Stimulated activated CD8-positive, alpha-beta memory T cell treated with anti-CD3 and anti-CD28 coated beads, Interleukin-15, amount 100 ng/mL, for 1 hour (primary cell): ENCODE measurements around the gene MYO3B.

Experiments used
- DNase-seq: peaks from one replicate; pipeline ENCODE4 v3.0.0-alpha.2; 2020; ENCODE audit warnings: low read depth

The MYO3B gene

DNA sequence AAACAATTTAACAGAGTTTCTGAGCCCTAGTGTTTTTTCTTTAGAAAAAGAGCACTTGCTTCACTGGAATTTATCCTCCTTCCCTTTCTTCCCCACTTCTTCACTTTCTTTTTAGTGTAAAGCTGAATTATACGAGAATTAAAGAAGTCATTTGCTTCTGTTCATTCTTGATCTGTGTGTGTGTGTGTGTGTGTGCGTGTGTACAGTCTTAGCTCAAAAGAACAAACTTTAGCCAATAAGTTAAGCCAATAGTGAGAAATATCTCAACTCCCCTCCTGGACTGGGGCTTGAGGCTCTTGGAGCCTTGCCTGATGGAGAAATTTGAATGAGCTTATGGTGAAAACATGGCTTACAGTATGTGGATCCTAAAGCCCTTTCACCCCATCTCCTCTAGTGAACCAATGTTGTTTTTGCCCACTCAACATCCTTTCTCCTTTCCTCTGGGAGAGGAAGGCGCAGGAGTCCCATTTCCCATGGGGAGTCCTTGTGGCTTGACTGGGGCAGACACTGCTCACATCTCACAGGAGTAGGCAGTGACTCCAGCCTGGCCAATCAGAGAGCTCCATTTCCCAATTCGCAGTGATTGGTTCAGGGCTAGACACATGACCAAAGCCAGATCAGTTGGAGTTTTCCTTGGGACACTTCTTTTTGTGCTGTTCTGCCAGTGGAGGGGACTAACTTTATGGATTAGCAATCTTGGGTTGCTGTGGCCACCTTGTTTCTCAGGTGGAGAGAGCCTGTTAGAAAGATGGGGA lies 16.3 kb upstream of the MYO3B start:
- no peak for DNase-seq

DNA sequence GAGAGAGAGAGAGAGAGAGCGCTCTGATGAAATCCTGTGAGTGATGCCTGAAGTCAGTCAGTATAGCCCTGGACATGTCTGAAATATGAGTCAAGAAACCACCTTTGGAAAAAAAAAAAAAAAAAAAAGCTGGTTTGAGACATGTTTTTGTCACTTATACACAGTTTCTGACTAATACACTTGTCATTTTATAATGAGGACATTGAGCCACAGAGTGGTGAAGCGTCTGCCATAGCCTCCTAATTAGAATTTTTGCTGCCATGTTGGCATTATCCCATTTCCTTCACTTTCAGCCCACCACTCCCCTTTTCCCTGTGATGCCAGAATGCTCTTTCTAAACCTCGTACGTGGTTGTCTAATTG lies 15.7 kb upstream of the MYO3B start:
- no peak for DNase-seq

DNA sequence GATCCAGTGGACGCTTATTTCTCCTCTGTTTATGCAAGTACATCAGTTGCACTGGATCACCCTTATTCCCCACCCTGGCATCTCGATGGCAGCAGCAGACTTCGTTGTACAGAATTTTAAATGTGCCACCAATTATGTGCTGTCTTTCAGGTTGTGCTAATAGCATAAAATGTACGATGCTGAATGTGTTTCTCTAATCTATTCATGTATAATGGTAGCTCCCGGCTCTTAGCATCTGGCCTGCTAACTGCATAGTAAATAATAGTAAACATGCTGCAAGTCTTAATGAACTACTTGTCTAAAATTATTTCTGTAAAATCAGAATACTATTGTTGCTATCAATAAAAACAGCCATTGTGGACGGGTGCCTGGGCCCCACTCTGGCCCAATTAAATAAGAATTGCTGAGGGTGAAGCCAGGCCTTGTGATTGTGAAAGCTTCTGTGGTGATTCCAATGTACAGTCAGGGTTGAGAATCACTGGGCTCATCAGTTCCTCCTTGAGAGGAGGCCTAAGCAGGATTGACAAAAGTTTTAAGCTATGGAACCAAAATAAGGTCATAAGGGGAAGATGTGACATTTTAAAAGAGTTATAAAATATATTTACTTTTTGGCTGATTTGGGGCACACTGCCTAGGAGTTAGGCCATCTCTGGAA lies 14.4 kb upstream of the MYO3B start:
- DNase-seq: no peak

DNA sequence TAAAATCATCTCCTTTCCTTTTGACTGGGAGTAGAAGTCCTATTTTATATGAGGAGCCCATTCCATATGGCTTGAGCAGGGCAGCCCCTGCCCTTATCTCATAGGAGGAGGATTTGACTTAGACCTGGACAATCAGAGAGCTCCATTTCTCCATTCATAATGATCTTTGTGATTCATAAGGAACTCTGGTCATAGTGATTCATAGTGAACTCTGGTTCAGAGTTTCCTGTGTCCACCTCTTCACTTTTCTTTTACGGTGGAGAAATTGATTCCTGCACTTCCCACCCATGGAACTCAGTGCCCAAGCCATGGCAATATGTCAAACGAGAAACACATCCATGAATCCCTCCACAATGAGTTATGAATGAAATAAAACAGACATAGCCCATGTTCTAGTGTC lies 12.8 kb upstream of the MYO3B start:
- DNase-seq: no peak

DNA sequence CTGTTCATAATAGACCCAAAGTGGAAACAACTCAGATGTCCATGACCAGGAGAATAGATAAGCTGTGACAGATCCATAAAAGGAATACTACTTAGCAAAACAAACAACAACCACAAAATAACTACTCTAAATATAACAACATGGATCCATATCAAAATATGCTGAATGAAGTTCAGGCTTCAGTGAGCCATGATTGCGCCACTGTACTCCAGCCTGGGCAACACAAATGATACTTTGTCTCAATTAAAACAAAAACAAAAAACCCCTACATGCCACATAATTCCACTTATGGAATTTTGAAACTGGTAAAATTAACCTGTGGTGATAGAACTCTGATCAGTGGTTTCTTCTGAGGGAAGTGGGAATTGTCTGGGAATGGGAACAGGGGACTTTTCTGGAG lies 11.2 kb upstream of the MYO3B start:
- no peak for DNase-seq

DNA sequence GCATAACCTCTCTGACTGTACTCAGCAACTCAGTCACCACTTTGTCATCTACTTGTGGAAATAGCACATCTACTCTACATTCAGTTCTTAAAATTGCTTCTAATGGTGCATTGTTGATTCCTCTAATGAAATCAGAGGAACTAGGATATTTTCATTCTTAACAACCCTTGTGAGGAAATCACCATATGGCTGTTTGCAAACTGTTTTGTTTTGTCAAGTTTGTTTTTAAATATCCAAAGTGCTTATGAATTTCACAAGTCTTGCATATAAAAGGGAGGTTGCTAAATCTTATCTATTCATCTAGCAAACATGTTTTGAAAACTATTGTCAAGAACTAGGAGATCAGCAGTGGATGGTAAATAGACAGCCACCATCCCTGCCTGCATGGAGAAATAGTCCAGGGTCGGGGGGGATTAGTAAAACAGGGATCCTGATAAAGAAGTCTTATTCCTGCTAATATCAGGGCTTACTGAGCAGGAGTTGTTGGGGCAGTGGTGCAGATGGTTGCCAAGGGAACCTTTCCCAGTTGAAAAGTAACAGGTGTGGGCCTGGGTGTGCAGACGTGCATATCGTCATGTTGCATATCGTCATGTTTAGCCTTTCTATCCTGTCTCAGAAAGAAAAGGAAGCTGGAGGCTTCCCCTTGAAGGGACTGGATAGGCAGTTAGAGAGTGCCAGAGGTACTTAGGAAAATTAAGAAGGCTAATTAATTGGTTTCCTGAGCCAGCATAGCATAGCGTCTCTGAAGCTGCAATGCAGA lies 7.5 kb upstream of the MYO3B start:
- no peak for DNase-seq

DNA sequence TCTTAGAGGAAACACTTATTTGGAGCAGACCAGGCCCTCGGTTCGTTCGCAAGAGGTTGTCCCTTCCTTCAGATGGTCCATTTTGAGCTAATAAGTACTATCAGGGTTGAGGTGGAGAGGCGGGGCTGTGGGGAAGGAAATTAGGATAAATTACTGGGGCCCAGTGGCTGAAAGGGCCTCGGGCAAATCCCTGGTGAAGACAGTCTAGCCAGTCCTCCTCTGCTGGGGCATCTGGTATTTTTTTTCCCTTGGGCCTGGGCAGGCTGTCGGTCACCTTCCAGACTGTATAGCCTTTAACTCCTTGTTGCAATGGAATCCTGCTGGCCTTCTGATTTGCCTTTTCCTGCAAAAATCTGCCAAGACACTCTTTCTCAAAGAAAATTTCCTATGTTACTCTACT lies 1.7 kb upstream of the MYO3B start:
- DNase-seq: no peak

DNA sequence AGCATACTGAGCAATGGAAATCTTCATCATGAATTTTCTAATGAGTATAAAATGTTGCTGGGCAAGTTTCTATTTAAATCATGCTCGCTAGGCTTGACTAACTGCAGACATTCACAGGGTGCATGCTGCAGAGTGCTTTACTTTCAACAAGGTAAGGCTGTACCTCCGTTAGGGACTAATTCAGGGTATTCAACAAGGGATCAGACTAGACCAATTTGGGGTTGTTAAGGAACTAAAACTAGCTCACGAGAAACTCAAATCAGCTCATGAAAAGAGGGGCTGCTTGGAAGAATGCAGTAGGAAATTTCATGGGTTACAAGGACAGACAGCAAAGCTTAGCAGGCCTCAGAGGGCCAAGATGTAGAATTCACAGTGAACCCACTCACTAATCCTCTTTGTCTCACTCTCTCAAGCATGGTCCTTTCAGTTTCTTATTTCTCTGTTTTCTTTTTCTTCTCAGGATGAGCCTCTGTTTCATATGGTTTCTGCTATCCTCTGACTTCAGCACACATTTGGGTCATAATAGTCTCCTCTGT lies 2.2 kb downstream of the MYO3B start:
- no peak for DNase-seq

DNA sequence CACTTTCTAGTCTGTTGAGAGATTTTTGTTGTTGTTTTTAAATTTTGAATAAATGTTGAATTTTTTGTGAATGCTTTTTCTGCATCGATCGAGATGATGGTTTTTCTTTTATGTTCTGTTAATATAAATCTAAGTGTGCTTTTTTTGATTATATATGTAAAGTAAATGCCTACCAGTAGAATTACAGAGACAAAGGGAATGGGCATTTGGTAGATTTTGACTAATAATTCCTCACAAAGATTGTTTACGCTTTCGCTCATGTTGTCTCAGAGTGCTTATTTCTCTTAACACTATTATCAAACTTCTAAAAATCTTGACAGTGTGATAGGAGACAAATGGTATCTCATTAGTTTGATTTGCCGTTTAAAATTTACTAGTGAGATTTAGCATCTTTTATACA lies 3.7 kb downstream of the MYO3B start:
- DNase-seq: no peak

DNA sequence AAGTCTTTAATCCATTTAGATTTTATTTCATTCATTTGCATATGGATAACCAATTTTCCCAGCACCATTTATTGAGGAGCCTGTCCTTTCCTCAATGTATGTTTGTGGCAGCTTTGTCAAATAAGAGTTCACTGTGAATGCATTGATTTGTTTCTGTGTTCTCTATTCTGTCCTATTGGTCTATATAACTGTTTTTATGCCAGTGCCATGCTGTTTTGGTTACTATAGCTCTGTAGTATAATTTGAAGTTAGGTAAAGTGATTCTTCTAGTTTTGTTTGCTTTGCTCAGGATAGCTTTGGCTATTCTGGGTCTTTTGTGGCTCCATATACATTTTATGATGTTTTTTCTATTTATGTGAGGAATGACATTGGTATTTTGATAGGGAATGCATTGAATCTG lies 7.4 kb downstream of the MYO3B start:
- DNase-seq: no peak

DNA sequence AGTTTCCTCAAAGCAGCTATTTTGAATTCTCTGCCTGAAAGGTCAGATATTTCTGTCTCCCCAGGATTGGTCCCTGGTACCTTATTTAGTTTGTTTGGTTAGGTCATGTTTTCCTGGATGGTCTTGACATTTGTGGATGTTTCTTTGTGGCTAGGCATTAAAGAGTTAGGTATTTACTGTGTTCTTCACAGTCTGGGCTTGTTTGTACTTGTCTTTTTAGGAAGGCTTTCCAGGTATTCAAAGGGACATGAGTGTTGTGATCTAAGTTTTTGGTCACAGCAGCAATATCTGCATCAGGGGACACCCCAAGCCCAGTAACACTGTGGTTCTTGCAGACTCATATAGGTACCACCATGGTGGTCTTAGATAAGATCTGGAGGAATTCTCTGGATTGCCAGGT lies 11.8 kb downstream of the MYO3B start:
- DNase-seq: no peak

DNA sequence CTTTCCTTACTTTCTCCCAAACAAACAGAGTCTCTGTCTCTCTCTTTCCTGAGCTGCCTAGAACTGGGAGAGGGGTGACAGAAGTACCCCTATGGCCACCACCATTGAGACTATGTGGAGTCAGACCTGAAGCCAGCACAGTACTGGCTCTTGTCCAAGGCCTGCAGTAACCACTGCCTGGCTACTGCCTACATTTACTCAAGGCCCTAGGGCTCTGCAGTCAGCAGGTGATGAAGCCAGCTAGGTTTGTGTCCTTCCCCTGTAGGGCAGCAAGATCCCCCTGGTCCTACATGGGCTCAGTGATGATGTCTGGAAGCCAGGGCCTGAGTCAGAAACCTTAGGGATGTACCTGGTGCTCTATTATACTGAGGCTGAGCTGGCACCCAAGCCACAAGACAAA lies 12.2 kb downstream of the MYO3B start:
- no peak for DNase-seq

DNA sequence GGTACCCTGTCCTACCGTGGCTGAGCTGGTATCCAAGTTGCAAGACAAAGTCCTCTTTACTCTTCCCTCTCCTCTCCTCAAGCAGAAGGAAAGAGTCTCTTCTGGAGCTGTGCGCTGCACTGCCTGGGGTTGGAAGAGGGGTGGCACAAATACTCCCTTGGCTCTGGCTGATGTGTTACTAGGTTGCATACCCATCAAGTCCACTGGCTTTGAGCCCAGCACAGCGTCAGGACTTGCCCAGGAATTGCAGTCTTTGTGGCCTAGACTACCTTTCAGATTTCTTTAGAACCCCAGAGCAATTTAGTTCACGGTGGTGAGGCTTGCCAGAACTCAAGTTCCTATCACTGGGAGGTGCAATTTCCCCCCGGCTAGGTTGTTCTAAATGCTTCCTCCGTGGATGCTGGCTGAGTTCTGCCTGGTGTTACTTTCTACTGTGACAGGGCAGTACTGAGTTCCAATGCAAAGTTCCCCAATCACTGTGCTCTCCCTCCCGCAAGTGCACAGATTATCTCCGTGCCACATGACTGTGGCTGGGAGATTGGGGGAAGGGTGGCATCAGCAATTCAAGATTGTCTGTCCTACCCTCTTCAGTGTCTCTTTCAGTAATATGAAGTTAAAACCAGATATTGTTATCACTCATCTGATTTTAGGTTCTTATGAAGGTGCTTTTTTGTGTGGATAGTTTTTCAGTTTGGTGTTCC lies 13.4 kb downstream of the MYO3B start:
- no peak for DNase-seq

DNA sequence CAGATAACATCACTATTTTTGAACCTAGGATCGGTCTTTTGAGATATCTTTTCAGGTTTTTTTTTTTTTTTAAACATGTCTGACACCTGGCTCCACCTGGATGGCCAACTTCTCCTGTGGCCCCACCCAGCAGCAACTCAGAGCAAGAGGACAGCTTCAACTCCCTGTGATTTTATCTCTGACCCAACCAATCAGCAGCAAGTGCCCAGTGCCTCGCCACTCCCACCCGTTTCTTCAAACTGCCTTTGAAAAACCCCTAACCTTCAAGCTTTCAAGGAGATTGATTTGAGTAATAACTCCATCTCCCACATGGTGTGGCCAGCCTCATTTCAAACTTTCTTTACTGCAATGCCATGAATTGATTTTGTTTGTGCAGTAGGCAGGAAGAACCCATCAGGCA lies 19.0 kb downstream of the MYO3B start:
- DNase-seq: no peak

DNA sequence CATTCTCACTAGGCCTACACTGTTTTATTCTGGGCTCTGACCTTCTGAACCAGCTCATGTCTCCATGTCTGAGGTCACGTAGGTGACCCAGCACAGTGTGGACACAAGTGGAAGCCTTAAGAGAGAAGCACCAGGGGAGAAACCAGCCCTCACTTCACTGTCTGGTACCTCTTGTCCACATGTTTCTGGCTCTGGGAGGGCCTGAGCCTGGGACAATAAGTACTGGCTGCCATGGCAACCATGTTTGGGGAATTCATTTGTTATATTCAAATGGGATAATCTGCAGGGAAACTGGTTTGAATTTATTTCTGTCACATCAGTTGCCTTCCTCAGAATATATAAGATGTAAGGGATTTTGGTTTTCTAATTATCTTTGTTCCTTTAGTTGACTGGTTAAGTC lies 23.3 kb downstream of the MYO3B start:
- DNase-seq: no peak

DNA sequence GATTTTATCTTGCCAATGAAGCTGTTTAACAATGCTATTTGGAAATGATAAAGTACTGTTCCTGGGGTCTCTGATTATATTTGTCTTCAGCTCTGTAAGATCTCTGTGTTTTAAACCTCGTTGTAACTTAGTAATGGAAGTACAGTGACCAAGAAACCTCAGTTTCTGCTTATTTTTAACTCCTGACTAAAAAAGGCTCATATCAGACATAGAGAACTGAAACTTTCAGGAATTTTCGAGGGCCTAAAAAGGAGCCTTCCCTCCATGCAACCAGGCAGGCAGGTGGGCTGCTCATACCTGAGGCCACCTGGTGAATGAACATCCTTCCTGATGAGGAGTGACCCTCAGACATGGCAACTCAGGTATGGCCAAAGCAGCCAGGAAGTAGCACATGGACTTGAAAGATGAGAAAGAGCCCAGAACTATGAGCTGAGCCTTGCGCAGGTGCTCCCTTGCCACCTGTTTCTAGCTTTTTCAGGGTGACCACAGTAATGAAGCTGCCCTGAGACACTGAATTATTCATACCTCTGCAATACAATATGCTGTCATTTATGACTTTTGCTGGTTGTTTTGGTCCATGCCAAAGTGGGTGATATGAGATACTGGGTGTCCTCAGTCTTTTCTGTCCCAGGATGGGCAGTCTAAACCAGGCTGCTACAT lies 23.9 kb downstream of the MYO3B start:
- no peak for DNase-seq

DNA sequence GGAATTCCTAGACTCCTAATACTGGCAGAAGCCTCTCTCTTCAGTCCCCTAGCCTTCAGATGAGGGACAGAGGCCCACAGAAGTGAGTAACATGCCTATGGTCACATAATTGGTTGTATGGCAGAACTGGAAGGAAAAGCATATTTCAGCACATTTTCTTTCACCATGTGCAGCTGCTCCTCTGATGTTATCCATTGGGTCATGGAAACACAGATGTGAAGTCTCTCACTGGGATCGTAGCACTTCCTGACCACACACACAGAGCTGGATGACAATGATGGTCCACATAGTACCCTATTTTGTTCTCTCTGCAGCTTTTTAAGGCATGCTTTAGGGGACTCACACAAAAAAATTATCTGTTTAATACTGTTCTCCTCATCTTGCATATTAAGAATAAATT lies 24.5 kb downstream of the MYO3B start:
- no peak for DNase-seq

DNA sequence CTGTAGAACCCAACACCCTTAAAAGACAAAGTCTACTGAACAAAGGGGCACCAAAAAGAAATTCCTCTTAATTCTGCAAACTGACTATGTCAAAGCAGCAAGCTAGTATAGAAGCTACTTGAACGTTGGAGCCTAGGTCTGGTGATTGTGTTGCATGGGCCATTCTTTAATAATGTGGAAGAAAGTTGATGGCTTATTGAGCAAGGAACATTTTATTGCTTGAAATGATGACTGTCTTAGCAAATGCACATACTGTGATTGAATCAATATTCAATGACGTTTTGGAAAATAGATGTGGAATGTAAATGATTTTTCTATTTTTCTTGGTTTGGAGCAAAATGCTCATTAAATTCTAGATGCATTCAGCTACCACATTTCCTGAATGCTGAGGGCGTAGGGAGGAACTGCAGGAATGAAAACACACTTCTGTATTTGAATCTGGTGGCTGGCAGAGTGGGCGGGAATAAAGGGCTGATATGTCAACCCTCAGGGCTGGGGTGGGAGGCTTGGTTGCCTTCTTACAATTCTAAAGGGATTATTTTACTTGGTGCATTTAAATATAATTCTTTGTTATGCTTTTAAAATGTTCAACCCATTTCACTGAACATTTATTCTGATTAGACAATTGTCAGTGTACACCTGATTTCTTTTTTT lies 26.5 kb downstream of the MYO3B start:
- no peak for DNase-seq

DNA sequence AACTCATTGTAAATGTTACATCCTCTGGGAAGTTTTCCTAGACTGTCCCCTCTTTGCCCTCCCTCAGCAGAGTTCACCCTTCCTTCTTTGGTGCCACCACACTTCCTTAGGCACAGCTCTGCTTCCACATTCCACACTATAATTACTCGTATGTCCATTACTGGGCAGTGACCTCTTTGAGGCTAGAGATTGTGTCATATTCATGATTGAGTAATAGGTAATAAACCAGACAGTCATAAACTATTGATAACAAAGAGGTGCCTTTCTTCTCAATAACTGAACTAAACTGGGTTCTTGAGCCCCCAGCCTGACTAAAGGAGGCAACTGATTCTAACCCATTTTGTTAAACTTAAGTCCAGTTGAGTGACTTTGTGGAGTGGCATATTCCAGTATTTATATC lies 28.3 kb downstream of the MYO3B start:
- no peak for DNase-seq

DNA sequence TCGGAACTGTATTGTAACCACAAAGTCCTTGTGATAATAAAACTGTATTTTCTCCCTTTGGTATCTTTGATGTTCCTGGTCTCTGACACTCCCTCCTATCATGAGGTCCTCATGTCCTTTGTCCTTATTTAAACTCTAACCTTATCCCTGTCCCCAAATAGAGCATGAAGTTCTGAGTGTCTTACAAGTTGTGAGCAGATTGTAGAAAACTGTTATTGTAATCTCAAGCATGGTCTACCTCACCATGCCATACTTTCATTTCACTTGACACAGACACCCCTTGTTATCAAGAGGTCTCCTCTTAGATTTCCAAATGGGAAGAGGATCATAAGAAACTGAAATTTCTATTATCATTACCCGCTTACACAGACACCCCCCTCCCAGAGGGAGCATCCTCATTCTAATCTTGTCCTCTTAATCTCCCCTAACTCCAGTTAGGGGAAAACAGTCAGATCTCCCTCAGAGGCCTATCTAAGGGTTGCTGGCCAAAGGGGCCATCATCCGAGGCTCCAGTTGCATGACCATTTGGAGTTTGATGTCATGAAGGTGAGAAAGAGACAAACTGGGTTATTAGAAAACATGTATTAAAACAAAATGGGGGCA lies 29.0 kb downstream of the MYO3B start:
- no peak for DNase-seq

DNA sequence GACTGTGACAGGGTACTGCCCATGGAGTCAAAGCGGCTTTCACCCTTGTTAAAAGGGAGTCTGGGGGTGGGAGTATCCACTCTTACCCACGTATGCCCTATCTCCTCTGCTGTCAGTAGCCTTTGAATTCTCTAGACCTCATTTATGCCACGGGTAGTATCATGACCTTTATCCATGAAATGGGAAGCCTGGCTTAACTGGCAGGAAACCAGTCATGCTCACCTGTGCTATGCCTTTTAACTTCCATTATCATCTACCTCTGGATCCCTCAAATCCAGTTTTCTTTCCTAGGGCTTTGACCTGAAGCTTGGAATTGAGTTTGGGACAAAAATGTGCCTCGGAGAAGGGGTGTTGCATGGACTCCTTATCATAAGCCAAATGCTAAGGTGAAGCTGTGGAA lies 30.0 kb downstream of the MYO3B start:
- DNase-seq: no peak
